Trophoblast cell (in vitro differentiated cells and primary cell): ENCODE data around the gene PDLIM1.

ENCODE experiments used
- DNase-seq, 2 donors: peaks; one replicate each; pipeline ENCODE4 v3.0.0-alpha.2; 2016
- H2AFZ ChIP-seq: 2 replicates; pipeline ENCODE4 v1.6.1; 2013; ENCODE audit warnings: low read length, moderate library complexity, mild to moderate bottlenecking; ENCODE audit not compliant: insufficient read depth, poor library complexity
- H2AK5ac ChIP-seq: 2 replicates; pipeline ENCODE4 v1.6.1; 2013; ENCODE audit warnings: mild to moderate bottlenecking, low read length
- H2BK120ac ChIP-seq: 2 replicates; pipeline ENCODE4 v1.6.1; 2013; ENCODE audit warnings: low read length, mild to moderate bottlenecking, moderate library complexity; ENCODE audit not compliant: insufficient read depth, poor library complexity
- H2BK12ac ChIP-seq: 2 replicates; pipeline ENCODE4 v1.6.1; 2013; ENCODE audit warnings: mild to moderate bottlenecking, low read length, moderate library complexity
- H2BK5ac ChIP-seq: 2 replicates; pipeline ENCODE4 v1.6.1; 2013; ENCODE audit warnings: low read length, low read depth, moderate library complexity, mild to moderate bottlenecking; ENCODE audit not compliant: poor library complexity
- H3K14ac ChIP-seq: 2 replicates; pipeline ENCODE4 v1.6.1; 2013; ENCODE audit warnings: mild to moderate bottlenecking, low read length
- H3K18ac ChIP-seq: 2 replicates; pipeline ENCODE4 v1.6.1; 2013; ENCODE audit warnings: mild to moderate bottlenecking, low read length
- H3K23ac ChIP-seq: 2 replicates; pipeline ENCODE4 v1.6.1; 2013; ENCODE audit warnings: low read length
- H3K27ac ChIP-seq: 2 replicates; pipeline ENCODE4 v1.5.1; 2013; ENCODE audit warnings: low read depth, mild to moderate bottlenecking, inconsistent platforms, low read length, moderate library complexity
- H3K27me3 ChIP-seq: 2 replicates; pipeline ENCODE4 v1.6.1; 2013; ENCODE audit warnings: inconsistent platforms, mild to moderate bottlenecking, low read length, moderate library complexity; ENCODE audit not compliant: insufficient read depth
- H3K36me3 ChIP-seq, 2 experiments: 1 replicate in 1 of 2; 2 replicates in 1 of 2; pipeline ENCODE4 v1.6.1; 2013; ENCODE audit warnings: low read length in 2 of 2, mild to moderate bottlenecking in 2 of 2, moderate library complexity in 1 of 2; ENCODE audit not compliant: insufficient read depth in 2 of 2, control insufficient read depth in 1 of 2
- H3K4ac ChIP-seq: 2 replicates; pipeline ENCODE4 v1.6.1; 2013; ENCODE audit warnings: low read depth, mild to moderate bottlenecking, low read length, moderate library complexity
- H3K4me1 ChIP-seq, 2 experiments: 1 replicate in 1 of 2; 2 replicates in 1 of 2; pipeline ENCODE4 v1.6.1; 2013; ENCODE audit warnings: low read length in 2 of 2, mild to moderate bottlenecking in 2 of 2, moderate library complexity in 1 of 2; ENCODE audit not compliant: insufficient read depth in 2 of 2, control insufficient read depth in 1 of 2
- H3K4me2 ChIP-seq: 2 replicates; pipeline ENCODE4 v1.6.1; 2013; ENCODE audit warnings: inconsistent platforms, mild to moderate bottlenecking, low read length, moderate library complexity
- H3K4me3 ChIP-seq: 2 replicates; pipeline ENCODE4 v1.5.1; 2013; ENCODE audit warnings: mild to moderate bottlenecking, low read depth, low read length, inconsistent platforms
- H3K79me1 ChIP-seq: one replicate; pipeline ENCODE4 v1.6.1; 2013; ENCODE audit warnings: low read length
- H3K79me2 ChIP-seq: 2 replicates; pipeline ENCODE4 v1.6.1; 2013; ENCODE audit warnings: low read length, mild to moderate bottlenecking; ENCODE audit not compliant: control insufficient read depth, insufficient read depth, poor library complexity
- H3K9ac ChIP-seq: 2 replicates; pipeline ENCODE4 v1.6.1; 2013; ENCODE audit warnings: mild to moderate bottlenecking, low read length
- H3K9me3 ChIP-seq: 2 replicates; pipeline ENCODE4 v1.6.1; 2013; ENCODE audit warnings: low read depth, mild to moderate bottlenecking, control low read depth, inconsistent platforms, low read length; ENCODE audit not compliant: insufficient read depth
- H4K12ac ChIP-seq: 2 replicates; pipeline ENCODE4 v1.6.1; 2013; ENCODE audit warnings: low read depth, mild to moderate bottlenecking, low read length, moderate library complexity
- H4K8ac ChIP-seq: 2 replicates; pipeline ENCODE4 v1.6.1; 2013; ENCODE audit warnings: low read depth, mild to moderate bottlenecking, low read length, moderate library complexity
- H4K91ac ChIP-seq: one replicate; pipeline ENCODE4 v1.6.1; 2013; ENCODE audit warnings: low read depth, mild to moderate bottlenecking, low read length, moderate library complexity
- WGBS: extraction: QIAGEN DNeasy Blood & Tissue Kit; methylation state at CpG from one replicate; pipeline ENCODE4 v1.1.7; 2013; ENCODE audit warnings: missing lambda C conversion rate; ENCODE audit not compliant: insufficient read length, insufficient coverage; ENCODE audit errors: extremely low coverage; 5-methylcytosine and 5-hydroxymethylcytosine counted together

The PDLIM1 gene

GRCh38 chr10:95282107-95282506, 8.7 kb downstream of the PDLIM1 start:
- H2BK12ac ChIP-seq: no peak overlapping the region
- no peak overlapping the region for H2AFZ ChIP-seq
- H3K4me1 ChIP-seq: peaks cover 4 to 14% of the 10 kb centered on the region in 2 experiments
- no peak overlapping the region for H3K4me3 ChIP-seq
- no peak overlapping the region for H3K4me2 ChIP-seq
- no peak overlapping the region for H2BK120ac ChIP-seq
- H3K79me2 ChIP-seq: peaks cover 18% of the 10 kb centered on the region
- H4K8ac ChIP-seq: no peak overlapping the region
- no peaks in the 10 kb centered on the region for H3K79me1 ChIP-seq
- no peak overlapping the region for H2BK5ac ChIP-seq
- H3K36me3 ChIP-seq: no peaks in the 10 kb centered on the region
- no peak overlapping the region for H3K18ac ChIP-seq
- no CpG with 5 or more reads among the region's 3 CpGs for WGBS
- H4K91ac ChIP-seq: no peak overlapping the region
- no peaks in the 10 kb centered on the region for H3K27me3 ChIP-seq
- H4K12ac ChIP-seq: no peak overlapping the region
- H3K14ac ChIP-seq: no peak overlapping the region
- no peak overlapping the region for H2AK5ac ChIP-seq
- no peak overlapping the region for H3K27ac ChIP-seq
- H3K4ac ChIP-seq: peak overlapping the region; percentile 43
- DNase-seq: no peak
- no peaks in the 10 kb centered on the region for H3K9me3 ChIP-seq
- no peak overlapping the region for H3K9ac ChIP-seq
- no peak overlapping the region for H3K23ac ChIP-seq

GRCh38 chr10:95281206-95281605, 9.6 kb downstream of the PDLIM1 start:
- H2AFZ ChIP-seq: no peak overlapping the region
- no peak overlapping the region for H2BK12ac ChIP-seq
- no peak overlapping the region for H3K27ac ChIP-seq
- no peaks in the 10 kb centered on the region for H3K27me3 ChIP-seq
- peak overlapping the region; percentile 70 for H3K4ac ChIP-seq
- H3K9me3 ChIP-seq: no peaks in the 10 kb centered on the region
- peaks cover 0 to 13% of the 10 kb centered on the region in 2 experiments for H3K4me1 ChIP-seq
- no peak for DNase-seq
- H4K91ac ChIP-seq: no peak overlapping the region
- H4K8ac ChIP-seq: no peak overlapping the region
- no peak overlapping the region for H2BK120ac ChIP-seq
- no peak overlapping the region for H3K23ac ChIP-seq
- H3K9ac ChIP-seq: no peak overlapping the region
- H2BK5ac ChIP-seq: no peak overlapping the region
- no peak overlapping the region for H3K4me2 ChIP-seq
- no peaks in the 10 kb centered on the region for H3K79me1 ChIP-seq
- H3K36me3 ChIP-seq: no peaks in the 10 kb centered on the region
- H2AK5ac ChIP-seq: no peak overlapping the region
- H4K12ac ChIP-seq: no peak overlapping the region
- no CpG with 5 or more reads among the region's 2 CpGs for WGBS
- no peak overlapping the region for H3K4me3 ChIP-seq
- peaks cover 22% of the 10 kb centered on the region for H3K79me2 ChIP-seq
- no peak overlapping the region for H3K14ac ChIP-seq
- H3K18ac ChIP-seq: no peak overlapping the region

GRCh38 chr10:95280637-95281036, 10.2 kb downstream of the PDLIM1 start:
- Histone ChIP-seq H4K12ac (no peak overlapping the region), H3K4me3 (no peak overlapping the region), H3K79me1 (no peaks in the 10 kb centered on the region), H4K91ac (no peak overlapping the region), H2AK5ac (no peak overlapping the region), H3K4me1 (peaks cover 0 to 14% of the 10 kb centered on the region in 2 experiments), H2AFZ (no peak overlapping the region), H3K18ac (no peak overlapping the region), H3K9ac (no peak overlapping the region), H3K36me3 (no peaks in the 10 kb centered on the region), H4K8ac (no peak overlapping the region), H2BK5ac (no peak overlapping the region), H3K27me3 (no peaks in the 10 kb centered on the region), H3K27ac (no peak overlapping the region), H3K14ac (no peak overlapping the region), H2BK12ac (no peak overlapping the region), H3K4me2 (no peak overlapping the region), H3K23ac (no peak overlapping the region), H3K9me3 (no peaks in the 10 kb centered on the region), H3K4ac (peak overlapping the region; percentile 47), H2BK120ac (no peak overlapping the region), H3K79me2 (peaks cover 22% of the 10 kb centered on the region)
- no peak for DNase-seq
- WGBS: no CpG with 5 or more reads among the region's 2 CpGs

GRCh38 chr10:95279042-95279820, 11.6 kb downstream of the PDLIM1 start:
- Histone ChIP-seq H3K4me1 (peaks cover 3 to 11% of the 10 kb centered on the region in 2 experiments), H3K23ac (no peak overlapping the region), H4K8ac (no peak overlapping the region), H3K18ac (no peak overlapping the region), H3K36me3 (no peaks in the 10 kb centered on the region), H3K4ac (peak overlapping the region; percentile 37), H3K79me2 (peaks cover 17% of the 10 kb centered on the region), H2AK5ac (no peak overlapping the region), H2BK120ac (no peak overlapping the region), H3K27me3 (no peaks in the 10 kb centered on the region), H3K27ac (no peak overlapping the region), H2BK12ac (no peak overlapping the region), H2AFZ (no peak overlapping the region), H3K9me3 (no peaks in the 10 kb centered on the region), H3K4me2 (no peak overlapping the region), H3K9ac (no peak overlapping the region), H3K79me1 (no peaks in the 10 kb centered on the region), H4K12ac (no peak overlapping the region), H2BK5ac (no peak overlapping the region), H4K91ac (no peak overlapping the region), H3K14ac (no peak overlapping the region), H3K4me3 (no peak overlapping the region)
- WGBS: 100% methylated on average over 1 of the region's 4 CpGs
- DNase-seq: no peak
